GM11168 (cell line): ENCODE measurements around the gene MAP3K7.

Experiments
- in situ Hi-C: fragments of 300-500 bp; cut with MboI; formaldehyde crosslinking; loops from one replicate; pipeline ENCODE4 v1.12.0; 2022; ENCODE audit warnings: low sequenced_read_pairs; ENCODE audit not compliant: unreplicated experiment

The MAP3K7 gene

GRCh38 chr6:90534337-90535025, 52.4 kb downstream of the MAP3K7 start:
- in situ Hi-C loops, result no loop called here

- in situ Hi-C loops, result no loop called here
Measured at GRCh38 chr6:90533615-90534336, 53.1 kb downstream of the MAP3K7 start.

- in situ Hi-C loops, result no loop called here
Measured at GRCh38 chr6:90530882-90531281, 56.0 kb downstream of the MAP3K7 start.

GRCh38 chr6:90525421-90525820, 61.5 kb downstream of the MAP3K7 start:
- in situ Hi-C loops, result no loop called here

- in situ Hi-C loops, result no loop called here
Measured at GRCh38 chr6:90523779-90524310, 63.0 kb downstream of the MAP3K7 start.

GRCh38 chr6:90521955-90522354, 64.9 kb downstream of the MAP3K7 start:
- in situ Hi-C loops, result no loop called here

GRCh38 chr6:90516074-90516660, 70.7 kb downstream of the MAP3K7 start:
- in situ Hi-C loops, result no loop called here

- in situ Hi-C loops, result no loop called here
Measured at GRCh38 chr6:90514496-90514895, 72.4 kb downstream of the MAP3K7 start.

GRCh38 chr6:90508753-90509152, 78.1 kb downstream of the MAP3K7 start:
- in situ Hi-C loops, result no loop called here

- in situ Hi-C loops, result no loop called here
Measured at GRCh38 chr6:90502866-90503407, 83.9 kb downstream of the MAP3K7 start.

GRCh38 chr6:90502381-90502780, 84.5 kb downstream of the MAP3K7 start:
- in situ Hi-C loops, result no loop called here

- in situ Hi-C loops, result no loop called here
Measured at GRCh38 chr6:90500458-90500857, 86.4 kb downstream of the MAP3K7 start.

- in situ Hi-C loops, result no loop called here
Measured at GRCh38 chr6:90497411-90497810, 89.5 kb downstream of the MAP3K7 start.

GRCh38 chr6:90496258-90497016, 90.4 kb downstream of the MAP3K7 start:
- in situ Hi-C loops, result no loop called here

- in situ Hi-C loops, result no loop called here
Measured at GRCh38 chr6:90495216-90495817, 91.6 kb downstream of the MAP3K7 start.

GRCh38 chr6:90494067-90494780, 92.6 kb downstream of the MAP3K7 start:
- in situ Hi-C loops, result no loop called here

- in situ Hi-C loops, result no loop called here
Measured at GRCh38 chr6:90493332-90493731, 93.5 kb downstream of the MAP3K7 start.

- in situ Hi-C loops, result no loop called here
Measured at GRCh38 chr6:90492798-90493197, 94.1 kb downstream of the MAP3K7 start.

- in situ Hi-C loops, result no loop called here
Measured at GRCh38 chr6:90492369-90492768, 94.5 kb downstream of the MAP3K7 start.
